NCI-H524 treated with DMSO at 0.1 percent for 48 hours (cell line): ENCODE data around the gene NPY1R.

Source experiments
- DNase-seq: peaks from one replicate; lab custom pipeline; 2025; lab: John Stamatoyannopoulos, UW

NPY1R gene

DNA sequence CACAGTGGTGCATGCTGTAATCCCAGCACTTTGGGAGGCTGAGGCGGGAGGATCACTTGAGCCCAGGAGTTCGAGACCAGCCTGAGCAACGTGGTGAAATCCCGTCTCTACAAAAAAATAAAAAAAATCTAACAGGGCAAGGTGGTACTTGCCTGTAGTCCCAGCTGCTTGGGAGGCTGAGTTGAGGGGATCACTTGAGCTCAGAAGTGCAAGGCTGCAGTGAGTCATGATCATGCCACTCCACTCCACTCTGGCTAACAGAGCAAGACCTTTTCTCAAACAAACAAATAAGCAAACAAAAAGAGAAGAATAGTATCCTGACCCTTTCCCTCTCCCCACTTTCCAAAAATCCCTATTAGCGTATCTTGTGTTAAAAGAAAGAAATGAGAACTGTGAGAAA lies 52.7 kb downstream of the NPY1R start:
- no peak for DNase-seq

DNA sequence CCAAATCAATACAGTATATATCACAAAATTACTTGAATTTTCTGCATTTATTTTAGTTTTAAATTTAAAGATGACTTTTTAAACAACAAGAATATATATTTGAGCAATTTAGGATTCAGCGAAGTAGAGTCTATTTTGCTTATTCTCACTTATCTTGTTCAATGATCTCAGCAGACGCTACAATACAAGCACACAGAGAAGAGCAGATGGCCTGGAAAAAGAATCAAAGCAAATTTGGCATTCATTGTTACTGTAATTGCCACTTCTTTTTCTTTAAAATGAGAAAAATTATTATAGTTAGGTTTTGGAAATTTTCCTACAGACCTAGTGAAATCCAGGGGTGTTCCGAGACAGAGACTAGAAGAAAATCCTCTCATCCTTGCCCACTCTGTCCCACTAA lies 57.5 kb downstream of the NPY1R start:
- DNase-seq: no peak
